Measurements from ENCODE around the gene PARD3B. TPM values are rescaled to one million over a fixed set of nuclear protein-coding genes. Genes with fewer than 3 reads are reported as not detected.

Gene PARD3B
- total and polyA plus RNA-seq, 12 donors, result 0.46 to 12.4 (median 8.3) TPM

GRCh38 chr2:204691911-204692510, 146.7 kb downstream of the PARD3B start:
- peak in 7 of 8 donors; percentile 75 to 90 (median 85) for ATAC-seq
- Histone ChIP-seq H3K36me3 (no peaks in the 10 kb centered on the region), H3K27me3 (no peaks in the 10 kb centered on the region), H3K27ac (peak overlapping the region in 1 of 10 donors; percentile 37), H3K4me3 (no peak overlapping the region), H3K9me3 (no peaks in the 10 kb centered on the region), H3K4me1 (peaks cover 0 to 14% (median 3%) of the 10 kb centered on the region in 9 donors)
- peak in 1 of 2 donors; percentile 67 for DNase-seq
- TF ChIP-seq CTCF (IDR thresholded peaks at IDR 0.05), result peak; percentile 48 to 90 (median 76)
- intact Hi-C loops (cut with DNase I), result loop anchor here in 9 of 10 donors (1.0 to 10.0 kb wide), 10 partner anchors 147 to 993 kb away; partner anchors contain the start of genes NRP2 (in 2 of the 9) and PARD3B (in 1 of the 9)
- WGBS, 2 donors, result 61 to 65% methylated on average over 2 of the region's 2 CpGs

GRCh38 chr2:204692790-204693189, 147.5 kb downstream of the PARD3B start:
- H3K36me3 ChIP-seq, result no peaks in the 10 kb centered on the region
- no peak overlapping the region for H3K27ac ChIP-seq
- peaks cover 0 to 14% (median 3%) of the 10 kb centered on the region in 9 donors for H3K4me1 ChIP-seq
- intact Hi-C loops (cut with DNase I), result loop anchor here in 8 of 10 donors (1.0 to 10.0 kb wide), 10 partner anchors 148 to 992 kb away; partner anchors contain the start of genes NRP2 (in 2 of the 8) and PARD3B (in 1 of the 8)
- no peak for TF ChIP-seq CTCF (IDR thresholded peaks at IDR 0.05)
- DNase-seq (no peak), ATAC-seq (peak in 2 of 8 donors; percentile 29 to 42)
- no peaks in the 10 kb centered on the region for H3K9me3 ChIP-seq
- H3K4me3 ChIP-seq, result no peak overlapping the region
- WGBS, 2 donors, result 72 to 73% methylated on average over 2 of the region's 2 CpGs
- no peaks in the 10 kb centered on the region for H3K27me3 ChIP-seq

- H3K27me3 ChIP-seq, result no peaks in the 10 kb centered on the region
- DNase-seq, result no peak
- H3K4me1 ChIP-seq, result peaks cover 0 to 14% (median 3%) of the 10 kb centered on the region in 9 donors
- ATAC-seq, result no peak
- H3K27ac ChIP-seq, result no peak overlapping the region
- 53 to 56% methylated on average over 3 of the region's 3 CpGs for WGBS, 2 donors
- no peak overlapping the region for H3K4me3 ChIP-seq
- H3K9me3 ChIP-seq, result no peaks in the 10 kb centered on the region
- no peak for TF ChIP-seq CTCF (IDR thresholded peaks at IDR 0.05)
- H3K36me3 ChIP-seq, result no peaks in the 10 kb centered on the region
- intact Hi-C loops (cut with DNase I), result loop anchor here in 8 of 10 donors (2.0 to 10.0 kb wide), 9 partner anchors 148 to 992 kb away; partner anchors contain the start of genes NRP2 (in 2 of the 8) and PARD3B (in 1 of the 8)
Measured at GRCh38 chr2:204693262-204693661, 148.0 kb downstream of the PARD3B start.

GRCh38 chr2:204695506-204695905, 150.2 kb downstream of the PARD3B start:
- 62 to 65% methylated on average over 1 of the region's 1 CpG for WGBS, 2 donors

More at GRCh38 chr2:204695506-204695905, 150.2 kb downstream of the PARD3B start:
- no peak overlapping the region for H3K4me3 ChIP-seq
- DNase-seq, result no peak
- no peak overlapping the region for H3K27ac ChIP-seq
- H3K36me3 ChIP-seq, result no peaks in the 10 kb centered on the region
- peaks cover 0 to 14% (median 3%) of the 10 kb centered on the region in 9 donors for H3K4me1 ChIP-seq
- intact Hi-C loops (cut with DNase I), result loop anchor here in 6 of 10 donors (10.0 kb wide), 6 partner anchors 151 to 989 kb away; partner anchors contain the start of genes NRP2 (in 2 of the 6) and PARD3B (in 1 of the 6)
- no peak for TF ChIP-seq CTCF (IDR thresholded peaks at IDR 0.05)
- no peak for ATAC-seq
- H3K9me3 ChIP-seq, result no peaks in the 10 kb centered on the region
- no peaks in the 10 kb centered on the region for H3K27me3 ChIP-seq

All from heart right ventricle (tissue), 16 donors.